ENCODE data around the gene L3MBTL2. TPM values are rescaled to one million over a fixed set of nuclear protein-coding genes. Genes with fewer than 3 reads are reported as not detected.

Gene L3MBTL2
- total and polyA plus RNA-seq, 10 donors = 11.4 to 33.8 (median 22.6) TPM

- H3K4me3 ChIP-seq = no peak overlapping the region
- H3K9me3 ChIP-seq = no peaks in the 10 kb centered on the region
- WGBS, 5 donors = 84 to 90% (median 85%) methylated on average over 9 to 16 of the region's 16 CpGs
- DNase-seq = no peak
- no peak overlapping the region for H3K27ac ChIP-seq
- peaks cover 0 to 12% (median 0%) of the 10 kb centered on the region in 6 donors for H3K36me3 ChIP-seq
- TF ChIP-seq CTCF (IDR thresholded peaks at IDR 0.05 in 8 of 11, conservative IDR thresholded peaks at IDR 0.05 in 3 of 11) = no peak
- no peak for TF ChIP-seq POLR2A (IDR thresholded peaks at IDR 0.05)
- TF ChIP-seq POLR2AphosphoS5 (IDR thresholded peaks at IDR 0.05) = no peak
- intact Hi-C loops (cut with DNase I; ENCODE audit: low total_unique reads) = no loop called here
- H3K27me3 ChIP-seq (replicated peaks in 1 of 7) = no peaks in the 10 kb centered on the region
- H3K4me1 ChIP-seq = peaks cover 8 to 29% (median 17%) of the 10 kb centered on the region in 6 donors
Observed at GRCh38 chr22:41239443-41240128, 34.5 kb downstream of the L3MBTL2 start.

GRCh38 chr22:41240377-41241132 is 35.4 kb downstream of the L3MBTL2 start, which contains the start of gene CHADL:
CHADL (minus strand) TSS chr22:41240931; CDS start chr22:41240881, 50 bp downstream.
- no peak for DNase-seq
- intact Hi-C loops (cut with DNase I; ENCODE audit: low total_unique reads) = no loop called here
- no peak within 1 kb of the TSS for H3K27ac ChIP-seq
- H3K36me3 ChIP-seq = peaks cover 0 to 21% (median 2%) of the 10 kb centered on the region in 6 donors
- no peaks in the 10 kb centered on the region for H3K9me3 ChIP-seq
- no peaks in the 10 kb centered on the region for H3K27me3 ChIP-seq (replicated peaks in 1 of 7)
- H3K4me1 ChIP-seq = peaks cover 8 to 24% (median 17%) of the 10 kb centered on the region in 6 donors
- no peak within 1 kb of the TSS for H3K4me3 ChIP-seq
- WGBS, 5 donors = 68 to 76% (median 73%) methylated on average over 11 to 24 of the region's 24 CpGs
- TF ChIP-seq CTCF (IDR thresholded peaks at IDR 0.05 in 8 of 11, conservative IDR thresholded peaks at IDR 0.05 in 3 of 11) (no peak), POLR2A (IDR thresholded peaks at IDR 0.05) (no peak), POLR2AphosphoS5 (IDR thresholded peaks at IDR 0.05) (peak in 1 of 3 donors; percentile 55)

- WGBS, 5 donors = 93 to 98% (median 96%) methylated on average over 5 to 7 of the region's 7 CpGs
- no peaks in the 10 kb centered on the region for H3K27me3 ChIP-seq (replicated peaks in 1 of 7)
- no peak for DNase-seq
- no peak overlapping the region for H3K27ac ChIP-seq
- TF ChIP-seq POLR2AphosphoS5 (IDR thresholded peaks at IDR 0.05) (no peak), POLR2A (IDR thresholded peaks at IDR 0.05) (no peak), CTCF (IDR thresholded peaks at IDR 0.05 in 8 of 11, conservative IDR thresholded peaks at IDR 0.05 in 3 of 11) (no peak)
- no peaks in the 10 kb centered on the region for H3K9me3 ChIP-seq
- H3K4me3 ChIP-seq = no peak overlapping the region
- H3K4me1 ChIP-seq = peaks cover 8 to 24% (median 17%) of the 10 kb centered on the region in 6 donors
- peaks cover 0 to 27% (median 8%) of the 10 kb centered on the region in 6 donors for H3K36me3 ChIP-seq
- intact Hi-C loops (cut with DNase I; ENCODE audit: low total_unique reads) = no loop called here
Observed at GRCh38 chr22:41241133-41241676, 36.1 kb downstream of the L3MBTL2 start.

All from spleen (tissue), 11 donors.